ENCODE measurements around the gene NRF1.

NRF1 gene

GRCh38 chr7:129676017-129676897, 64.7 kb downstream of the NRF1 start:
- no peak for DNase-seq (ENCODE audit: extremely low spot score)
- POLR2A ChIA-PET = no interaction called here
- TF ChIP-seq CTCF (IDR thresholded peaks at IDR 0.05; ENCODE audit: control extremely low read depth, extremely low read depth, low read depth, missing control alignments) = no peak
- CTCF ChIA-PET = interaction anchor here (1.0 kb wide), 1 partner anchor 17 kb away, joined by 3 read pairs; no protein-coding TSS in a partner anchor

- no peak for DNase-seq (ENCODE audit: extremely low spot score)
- ChIA-PET POLR2A (no interaction called here), CTCF (no interaction called here)
- no peak for TF ChIP-seq CTCF (IDR thresholded peaks at IDR 0.05; ENCODE audit: control extremely low read depth, extremely low read depth, low read depth, missing control alignments)
Measured at GRCh38 chr7:129677796-129678195, 66.3 kb downstream of the NRF1 start.

- ChIA-PET CTCF (no interaction called here), POLR2A (no interaction called here)
- DNase-seq (ENCODE audit: extremely low spot score) = no peak
- no peak for TF ChIP-seq CTCF (IDR thresholded peaks at IDR 0.05; ENCODE audit: control extremely low read depth, extremely low read depth, low read depth, missing control alignments)
Measured at GRCh38 chr7:129678606-129679005, 67.1 kb downstream of the NRF1 start.

GRCh38 chr7:129680400-129680799, 68.9 kb downstream of the NRF1 start:
- TF ChIP-seq CTCF (IDR thresholded peaks at IDR 0.05; ENCODE audit: control extremely low read depth, extremely low read depth, low read depth, missing control alignments) = no peak
- DNase-seq (ENCODE audit: extremely low spot score) = no peak
- ChIA-PET POLR2A (no interaction called here), CTCF (no interaction called here)

- no peak for DNase-seq (ENCODE audit: extremely low spot score)
- no peak for TF ChIP-seq CTCF (IDR thresholded peaks at IDR 0.05; ENCODE audit: control extremely low read depth, extremely low read depth, low read depth, missing control alignments)
- POLR2A ChIA-PET = no interaction called here
- CTCF ChIA-PET = interaction anchor here (0.8 kb wide), 1 partner anchor 20 kb away, joined by 4 read pairs; no protein-coding TSS in a partner anchor
Measured at GRCh38 chr7:129684777-129685176, 73.3 kb downstream of the NRF1 start.

- no peak for DNase-seq (ENCODE audit: extremely low spot score)
- ChIA-PET POLR2A (no interaction called here), CTCF (interaction anchor here (1.5 kb wide), 1 partner anchor 12 kb away, joined by 5 read pairs; no protein-coding TSS in a partner anchor)
- TF ChIP-seq CTCF (IDR thresholded peaks at IDR 0.05; ENCODE audit: control extremely low read depth, extremely low read depth, low read depth, missing control alignments) = no peak
Measured at GRCh38 chr7:129686063-129686462, 74.5 kb downstream of the NRF1 start.
